Superior temporal gyrus (tissue), 1 donor: ENCODE measurements around the gene PCBP3.
"Not testable (repeated sequence)": the region's sequence is repeated elsewhere in the genome, so short reads cannot be mapped to it uniquely, and the experiment has no call there.

Source experiments
- DNase-seq: peaks from one replicate; pipeline ENCODE4 v3.0.0-alpha.2; 2016; ENCODE audit errors: extremely low spot score

PCBP3 gene

DNA sequence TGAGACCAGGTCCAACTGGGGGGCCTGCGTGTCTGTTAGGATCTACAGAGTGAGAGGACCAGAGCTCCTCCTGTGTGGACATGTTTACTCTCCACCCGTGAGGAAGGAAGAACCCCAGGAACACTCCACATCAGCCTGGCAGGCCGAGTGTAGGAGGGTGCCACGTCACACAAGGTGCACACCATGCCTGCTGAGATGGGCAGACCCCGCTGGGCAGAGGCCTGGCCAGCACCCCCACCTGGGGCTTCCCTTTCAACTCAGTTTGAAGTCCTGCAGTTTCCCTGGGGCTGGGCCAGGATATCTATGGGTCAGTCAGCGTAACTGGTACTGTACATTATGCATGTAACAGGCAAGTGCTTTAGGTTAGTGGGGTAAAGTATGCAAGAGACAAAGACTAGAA is 30.1 kb upstream of the PCBP3 start:
- DNase-seq, result no peak

DNA sequence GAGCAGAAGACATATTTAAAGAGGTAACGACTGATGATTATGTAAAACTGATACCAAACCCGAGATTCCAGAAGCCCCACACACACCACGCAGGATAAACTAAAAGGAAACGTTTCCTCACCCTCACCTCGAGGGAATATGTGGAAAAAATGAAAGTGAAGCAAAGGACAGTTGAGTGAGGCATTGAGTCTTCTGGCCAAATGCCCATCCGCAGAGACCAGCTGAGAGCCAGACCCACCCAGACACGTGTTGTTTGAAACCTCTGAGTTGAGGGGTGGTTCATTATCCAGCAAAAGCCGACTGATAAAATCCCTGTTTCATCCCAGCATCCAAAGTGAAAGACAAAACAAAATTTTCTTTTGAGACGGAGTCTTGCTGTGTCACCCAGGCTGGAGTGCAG is 29.6 kb upstream of the PCBP3 start:
- DNase-seq, result no peak

DNA sequence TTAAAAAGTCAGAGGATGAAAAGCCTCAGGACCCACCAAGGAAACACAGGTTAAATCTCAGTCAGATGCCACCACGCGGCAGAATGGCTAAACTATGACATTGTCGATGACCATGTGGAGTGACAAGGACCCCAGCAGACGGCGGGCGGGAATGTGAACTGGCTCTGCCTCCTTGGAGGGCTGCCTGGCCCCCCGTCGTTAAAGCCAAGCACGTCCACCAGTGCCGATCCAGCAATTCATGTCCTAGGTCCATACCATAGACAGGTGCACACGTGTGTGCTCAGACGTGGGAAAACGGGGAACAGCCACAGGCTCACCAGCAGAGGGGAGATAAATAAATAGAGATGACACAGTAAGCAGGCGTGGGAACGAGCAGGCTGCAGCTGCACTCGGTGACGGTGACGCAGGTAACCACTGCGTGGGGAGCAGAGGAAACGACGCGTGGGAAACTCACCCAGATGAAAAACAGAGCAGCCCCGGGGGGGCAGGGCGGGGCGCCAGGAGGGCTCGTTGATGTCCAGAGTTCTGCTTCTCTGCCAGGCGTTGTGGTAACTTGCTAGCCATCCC is 28.3 kb upstream of the PCBP3 start:
- DNase-seq, result no peak

DNA sequence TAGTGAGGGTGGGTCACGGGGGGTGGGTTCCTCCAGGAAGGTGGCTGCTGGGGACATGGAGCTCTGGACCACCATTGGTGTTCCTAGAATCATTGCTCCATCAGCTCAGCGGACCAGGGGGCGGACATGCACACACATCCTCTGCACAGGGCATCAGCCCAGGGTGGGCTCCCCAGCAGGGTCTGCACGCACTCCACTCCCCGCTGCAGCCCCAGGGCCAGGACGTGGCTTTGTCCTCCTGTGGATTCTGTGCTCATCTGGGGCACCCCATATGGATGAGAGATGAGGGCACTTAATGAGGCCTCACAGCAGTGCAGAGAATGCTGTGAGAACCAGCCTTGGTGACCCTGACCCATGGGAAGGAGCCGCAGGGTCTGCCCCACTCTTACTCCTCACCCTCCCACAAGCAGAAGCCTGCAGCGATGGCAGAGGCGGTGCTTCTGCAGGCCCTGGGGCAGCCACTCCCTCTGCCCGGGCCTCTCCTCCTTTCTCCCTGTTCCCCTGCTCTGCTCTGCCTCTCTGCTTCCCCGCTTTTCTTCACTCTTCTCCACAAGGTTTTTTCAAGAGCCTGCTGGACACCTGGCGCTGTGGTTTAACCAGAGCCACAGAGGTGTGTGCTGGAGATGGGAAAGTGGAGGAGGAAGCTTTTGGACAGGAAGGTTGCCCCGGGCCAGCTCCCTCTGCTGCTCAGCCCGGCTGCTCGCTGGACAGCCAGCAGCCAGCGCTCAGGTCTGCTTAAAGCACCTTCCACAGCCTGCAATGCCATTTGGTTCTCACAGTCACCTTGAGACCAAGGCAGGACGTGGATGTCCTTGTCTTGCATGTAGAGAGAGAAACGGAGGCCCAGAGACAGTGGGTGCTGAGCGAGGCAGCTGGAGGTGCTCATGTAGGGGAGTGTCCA is 26.3 kb upstream of the PCBP3 start:
- DNase-seq, result no peak

DNA sequence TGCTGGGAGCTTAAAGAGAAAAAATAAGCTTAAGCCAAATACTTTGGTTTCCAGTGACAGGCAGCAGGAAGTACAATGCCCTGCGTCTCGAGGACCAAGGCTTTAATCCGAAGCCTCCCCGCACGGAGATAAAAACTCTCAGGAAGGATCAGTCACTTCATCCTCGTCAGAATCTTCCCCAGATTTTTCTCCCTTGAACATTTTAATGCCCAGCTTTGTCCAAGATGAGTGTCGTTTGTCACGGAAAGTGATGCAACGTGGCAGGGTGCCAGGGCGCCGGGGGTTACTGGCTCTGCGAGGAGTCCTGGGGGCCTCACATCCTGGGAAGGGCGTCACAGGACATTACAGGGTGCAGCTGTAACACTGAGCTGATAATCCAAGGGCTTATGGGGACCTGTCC is 25.2 kb upstream of the PCBP3 start:
- no peak for DNase-seq

DNA sequence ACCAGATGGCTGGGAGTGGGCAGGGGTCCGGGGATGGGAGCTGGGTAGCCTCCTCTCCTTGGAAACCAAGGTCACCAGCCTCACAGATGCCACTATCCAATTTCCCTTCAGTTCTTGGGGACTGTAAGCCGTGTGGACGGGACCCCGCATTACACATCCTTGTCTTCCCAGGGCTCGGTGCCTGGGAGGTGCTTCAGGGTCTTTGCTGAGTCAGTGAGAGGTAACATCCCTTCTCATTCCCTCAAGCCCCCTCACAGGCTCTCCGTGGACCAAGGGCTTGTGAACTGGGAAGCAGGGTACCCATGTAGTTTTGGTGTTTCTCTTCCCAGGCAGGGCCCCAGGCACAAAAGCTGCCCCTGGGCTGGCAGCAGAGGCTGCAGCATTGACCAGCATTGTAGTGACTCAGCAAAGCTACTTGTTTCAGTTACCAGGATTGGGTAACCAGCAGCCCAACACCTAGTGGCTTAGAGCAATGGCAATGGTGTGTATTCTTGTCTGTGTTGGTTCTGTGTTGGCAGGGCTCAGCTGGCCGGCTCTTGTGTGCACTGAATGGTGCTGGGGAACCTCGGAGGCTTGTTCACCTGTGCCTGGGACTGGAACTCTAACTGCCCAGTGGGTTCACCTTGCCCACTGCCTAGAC is 24.6 kb upstream of the PCBP3 start:
- DNase-seq, result no peak

DNA sequence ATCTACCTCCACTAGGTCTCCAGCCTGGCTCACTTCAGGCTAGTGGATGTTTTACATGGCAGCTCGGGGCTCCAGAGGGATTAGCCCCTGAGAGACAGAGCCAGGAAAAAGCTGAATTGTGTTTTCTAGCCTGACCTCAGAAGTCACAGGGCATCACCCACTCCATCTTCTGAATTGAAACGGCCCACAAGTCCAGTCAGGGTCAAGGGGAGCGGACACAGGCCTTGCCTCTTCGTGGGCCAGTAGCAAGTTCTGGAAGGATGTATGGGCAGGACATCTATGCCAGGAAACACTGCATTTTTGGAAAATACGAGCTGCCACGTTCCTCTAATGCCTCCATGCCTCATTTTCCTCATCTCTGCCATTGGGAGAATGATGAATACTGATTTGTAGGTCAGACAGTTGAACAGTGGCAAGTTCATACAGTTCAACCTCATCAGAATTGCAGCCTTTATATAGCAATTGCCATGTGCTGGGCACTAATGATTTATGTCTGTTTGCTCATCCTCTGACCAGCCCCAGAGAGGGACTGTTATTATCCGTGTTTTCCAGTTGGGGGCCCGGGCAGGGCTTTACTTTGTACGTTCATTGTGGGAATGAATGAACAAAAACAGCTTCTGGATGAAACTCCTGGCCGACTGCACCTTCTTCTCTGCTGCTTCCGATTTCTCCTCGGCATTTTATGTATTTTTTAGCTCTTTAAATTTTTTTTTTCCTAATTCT is 23.2 kb upstream of the PCBP3 start:
- DNase-seq, result no peak

DNA sequence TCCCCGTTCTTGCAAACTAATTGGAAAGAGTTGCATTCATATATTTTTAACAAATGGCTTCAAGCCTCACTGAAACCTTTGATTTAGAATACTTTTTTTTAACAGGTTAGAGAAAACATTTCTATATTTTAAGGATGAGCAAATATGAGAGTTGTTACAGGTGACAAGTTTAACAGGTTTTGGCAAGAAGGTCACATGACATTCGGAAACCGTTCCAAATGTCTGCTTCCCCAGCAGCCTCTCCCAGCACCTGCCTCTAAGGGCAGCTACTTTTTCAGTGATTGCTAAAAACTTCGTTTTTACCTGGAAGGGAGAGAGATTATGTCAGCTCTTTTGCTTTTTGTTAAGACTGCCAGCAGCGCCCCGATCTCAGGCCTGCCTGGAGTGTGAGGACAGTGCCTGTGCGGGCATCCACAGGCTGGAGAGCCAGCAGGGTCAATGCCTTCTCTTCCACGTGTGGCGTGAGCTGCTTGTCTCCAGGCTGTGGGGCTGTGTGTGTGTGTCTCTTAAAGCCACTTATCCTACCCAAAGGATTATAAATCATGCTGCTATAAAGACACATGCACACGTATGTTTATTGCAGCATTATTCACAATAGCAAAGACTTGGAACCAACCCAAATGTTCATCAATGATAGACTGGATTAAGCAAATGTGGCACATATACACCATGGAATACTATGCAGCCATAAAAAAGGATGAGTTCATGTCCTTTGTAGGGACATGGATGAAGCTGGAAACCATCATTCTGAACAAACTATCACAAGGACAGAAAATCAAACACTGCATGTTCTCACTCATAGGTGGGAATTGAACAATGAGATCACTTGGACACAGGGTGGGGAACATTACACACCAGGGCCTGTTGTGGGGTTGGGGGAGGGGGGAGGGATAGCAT is 21.8 kb upstream of the PCBP3 start:
- not testable (repeated sequence) for DNase-seq

DNA sequence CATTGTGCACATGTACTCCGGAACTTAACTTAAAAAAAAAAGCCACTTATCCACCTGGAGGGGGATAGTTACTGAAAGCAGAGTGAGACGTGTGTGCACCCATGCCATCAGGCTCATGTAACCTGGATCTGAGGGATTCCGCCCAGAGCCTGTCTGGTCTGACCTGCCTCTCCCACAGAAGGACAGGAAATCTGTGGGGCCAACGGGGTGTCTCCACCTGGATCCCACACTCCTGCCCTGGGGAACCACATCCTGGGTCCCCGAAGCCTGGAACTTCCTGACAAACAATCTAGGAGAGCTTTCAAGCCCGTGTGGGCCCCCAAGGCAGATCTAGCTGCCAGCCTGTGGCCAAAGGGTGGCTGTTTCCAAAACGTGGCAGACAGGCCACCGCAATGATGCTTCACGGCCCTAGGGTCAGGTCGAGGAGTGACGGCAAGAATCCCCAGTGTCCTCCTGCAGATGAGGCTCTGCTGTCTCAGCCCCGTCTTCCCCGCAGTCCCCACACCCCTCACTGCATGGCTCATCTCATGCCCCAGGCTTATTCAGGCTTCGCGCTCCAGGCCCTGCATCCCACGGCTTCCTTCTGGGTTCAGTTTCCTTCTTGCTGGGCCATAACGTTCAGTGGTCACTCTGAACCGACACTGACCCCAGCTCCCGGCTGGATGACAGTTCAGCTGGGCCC is 21.0 kb upstream of the PCBP3 start:
- DNase-seq, result no peak

DNA sequence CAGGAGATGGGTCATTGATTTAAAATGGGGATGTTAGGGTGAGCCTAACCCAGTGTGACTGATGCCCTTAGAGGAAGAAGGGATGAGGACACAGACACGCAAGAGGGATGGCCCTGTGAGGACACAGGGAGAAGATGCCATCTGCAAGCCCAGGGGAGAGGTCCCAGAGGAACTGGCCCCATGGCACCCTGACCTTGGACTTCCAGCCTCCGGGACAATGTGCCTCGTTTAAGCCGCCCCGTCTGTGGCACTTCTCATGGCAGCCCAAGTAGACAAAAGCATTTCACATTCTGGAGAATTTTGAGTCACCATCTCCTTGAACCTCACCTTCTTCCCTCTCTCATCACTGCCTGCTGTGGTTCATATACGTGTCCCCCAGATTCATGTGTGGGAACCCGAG is 20.1 kb upstream of the PCBP3 start:
- DNase-seq, result no peak

DNA sequence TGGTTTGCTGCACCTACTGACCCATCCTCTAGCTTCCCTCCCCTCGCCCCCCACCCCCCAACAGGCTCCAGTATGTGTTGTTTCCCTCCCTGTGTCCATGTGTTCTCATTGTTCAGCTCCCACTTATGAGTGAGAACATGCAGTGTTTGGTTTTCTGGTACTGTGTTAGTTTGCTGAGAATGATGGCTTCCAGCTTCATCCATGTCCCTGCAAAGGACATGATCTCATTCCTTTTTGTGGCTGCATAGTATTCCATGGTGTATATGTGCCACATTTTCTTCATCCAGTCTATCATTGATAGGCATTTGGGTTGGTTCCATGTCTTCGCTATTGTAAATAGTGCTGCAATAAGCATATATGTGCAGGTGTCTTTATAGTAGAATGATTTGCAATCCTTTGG is 17.4 kb upstream of the PCBP3 start:
- DNase-seq, result not testable (repeated sequence)

DNA sequence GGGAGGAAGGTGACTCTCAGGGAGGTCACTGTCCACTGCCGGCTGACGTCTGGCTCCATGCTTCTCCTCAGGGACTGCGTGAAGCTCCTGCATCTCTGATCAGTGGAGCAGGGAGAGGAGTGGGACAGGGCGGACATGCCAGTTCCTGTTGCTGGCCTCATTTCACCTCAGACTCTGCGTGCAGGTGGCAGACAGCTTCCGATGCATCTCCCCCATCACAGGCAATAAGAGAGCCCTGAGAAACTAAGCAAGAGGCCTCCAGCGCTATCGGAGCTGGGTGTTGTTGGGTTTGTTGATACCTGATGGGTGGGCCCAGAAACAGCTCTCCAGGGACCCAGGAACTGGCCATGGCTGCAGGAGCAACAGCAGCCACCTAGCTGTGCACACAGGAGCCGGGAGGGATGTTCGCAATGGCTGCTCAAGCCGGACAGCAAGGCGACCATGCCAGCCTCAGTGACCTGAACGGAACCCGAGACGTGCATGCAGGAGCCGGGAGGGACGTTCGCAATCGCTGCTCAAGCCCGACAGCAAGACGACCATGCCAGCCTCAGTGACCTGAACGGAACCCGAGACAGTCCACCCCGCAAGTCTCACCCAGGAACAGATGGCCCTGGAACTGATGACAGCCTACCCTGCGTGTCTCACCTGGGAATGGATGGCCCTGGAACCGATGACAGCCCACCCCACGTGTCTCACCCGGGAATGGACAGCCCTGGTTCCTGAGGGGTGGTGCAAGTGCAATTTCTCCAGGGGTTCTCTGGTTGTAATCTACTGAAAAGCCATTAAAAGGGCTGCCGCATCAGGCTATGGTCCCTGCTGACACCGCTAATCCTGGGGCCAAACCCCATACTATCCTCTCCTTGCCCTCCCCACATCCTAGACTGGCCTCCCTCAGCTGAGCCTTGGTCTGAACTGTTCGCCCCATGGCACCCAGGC is 14.2 kb upstream of the PCBP3 start:
- DNase-seq, result no peak

DNA sequence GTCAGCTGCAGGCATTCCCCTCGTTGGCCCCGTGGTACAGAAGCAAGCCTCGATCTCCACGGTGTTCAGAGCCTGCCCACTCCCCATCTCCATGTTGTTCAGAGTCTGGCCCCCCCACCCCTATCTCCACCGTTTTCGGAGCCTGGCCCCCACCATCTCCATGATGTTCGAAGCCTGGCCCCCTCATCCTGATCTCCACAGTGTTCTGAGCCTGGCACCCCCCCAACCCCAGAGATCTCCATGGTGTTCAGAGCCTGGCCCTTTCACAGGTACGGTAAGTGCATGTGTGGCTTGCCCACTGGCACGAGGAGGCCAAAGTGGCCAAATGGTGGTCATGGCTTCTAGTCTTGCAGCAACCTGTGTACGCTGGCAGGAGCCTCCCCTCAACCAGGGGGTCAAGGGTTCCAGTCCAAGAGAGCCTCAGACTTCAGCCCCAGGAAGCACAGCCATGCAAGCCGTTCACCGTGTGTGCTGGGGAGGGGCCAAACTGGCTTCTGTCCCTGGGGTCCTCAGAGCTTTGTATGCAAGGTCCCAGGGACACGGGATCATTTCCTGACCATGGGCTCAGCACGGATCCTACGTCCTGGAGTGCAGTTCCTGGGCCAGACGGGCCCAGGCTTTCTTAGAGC is 13.3 kb upstream of the PCBP3 start:
- DNase-seq, result no peak

DNA sequence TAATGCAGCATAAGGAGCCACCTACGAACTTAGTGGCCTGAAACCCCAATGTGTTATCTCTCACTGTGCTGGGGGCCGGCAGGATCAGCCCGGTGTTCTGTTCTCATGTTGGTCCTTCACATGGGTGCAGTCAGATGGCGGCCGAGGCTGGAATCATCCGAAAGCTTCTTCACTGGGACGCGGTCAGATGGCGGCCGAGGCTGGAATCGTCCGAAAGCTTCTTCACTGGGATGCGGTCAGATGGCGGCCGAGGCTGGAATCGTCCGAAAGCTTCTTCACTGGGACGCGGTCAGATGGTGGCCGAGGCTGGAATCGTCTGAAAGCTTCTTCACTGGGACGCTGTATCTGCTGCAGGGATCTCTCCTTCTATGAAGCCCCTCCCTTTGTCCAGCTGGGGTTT is 12.6 kb upstream of the PCBP3 start:
- DNase-seq, result no peak

DNA sequence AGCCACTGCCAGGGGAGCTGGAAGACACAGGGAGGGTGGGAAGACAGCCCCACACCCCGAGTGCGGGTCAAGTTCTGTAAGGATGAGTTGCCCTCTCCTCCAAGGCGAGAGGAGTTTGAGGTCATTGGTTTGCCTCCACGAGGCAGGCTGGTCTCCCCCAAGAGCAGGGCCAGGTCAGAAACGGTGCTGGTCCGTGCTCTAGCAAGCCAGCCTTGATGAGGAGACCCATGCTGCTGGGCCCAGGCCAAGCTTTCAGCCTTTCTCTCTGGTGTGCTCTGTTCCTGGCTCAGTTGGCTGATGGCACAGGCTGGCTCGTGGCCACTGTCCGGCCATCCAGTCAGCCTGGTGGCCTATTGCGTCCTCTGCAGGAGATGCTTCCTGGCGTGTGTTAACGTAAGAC is 12.0 kb upstream of the PCBP3 start:
- no peak for DNase-seq

DNA sequence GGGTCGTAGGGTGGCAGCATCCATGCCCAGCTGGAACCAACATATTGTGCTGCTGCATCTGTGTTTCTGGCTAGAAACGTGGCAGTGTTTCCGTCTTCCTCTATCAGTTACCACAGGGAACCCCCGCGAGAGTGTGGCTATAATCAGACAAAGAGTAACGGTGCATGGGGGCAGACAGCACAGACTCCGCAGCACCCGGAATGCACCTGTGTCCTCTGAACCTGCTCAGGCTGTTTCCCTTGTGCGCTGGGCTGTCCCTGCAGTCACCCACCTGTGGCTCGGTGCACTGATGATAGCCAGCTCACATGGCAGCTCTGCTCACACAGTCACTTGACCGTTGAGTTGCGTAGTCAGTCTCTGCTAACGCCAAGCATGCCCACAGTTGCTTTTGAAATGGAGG is 11.4 kb upstream of the PCBP3 start:
- no peak for DNase-seq

DNA sequence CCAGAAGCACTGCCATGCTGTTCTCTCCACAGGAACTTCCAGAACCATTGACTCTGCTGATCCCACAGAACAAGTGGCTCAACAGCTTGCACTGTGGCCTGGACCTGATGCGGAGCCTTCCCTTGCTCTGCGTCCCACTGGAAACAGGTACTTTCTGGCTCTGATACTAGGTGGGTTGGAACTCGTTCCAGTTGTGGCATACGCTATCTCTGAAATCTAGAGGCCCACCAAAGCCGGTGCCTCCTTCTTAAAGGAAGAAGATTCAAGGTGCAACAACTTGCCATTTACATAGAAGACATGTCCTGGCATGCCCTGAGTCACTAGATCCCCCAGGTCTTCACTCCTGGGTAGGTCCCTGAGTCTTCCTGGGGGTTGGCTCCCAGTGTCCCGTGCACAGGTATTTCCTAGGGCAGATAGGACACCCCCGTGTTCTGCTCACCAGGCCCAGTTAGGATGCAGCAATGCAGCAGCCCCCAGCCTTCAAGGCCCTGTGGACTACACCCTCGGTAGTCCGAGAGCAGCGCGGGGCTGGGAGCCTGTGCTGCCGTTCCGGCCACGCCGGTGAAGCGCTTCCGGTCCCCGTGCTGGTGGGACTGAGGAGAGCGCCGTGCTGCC is 10.8 kb upstream of the PCBP3 start:
- DNase-seq, result no peak

DNA sequence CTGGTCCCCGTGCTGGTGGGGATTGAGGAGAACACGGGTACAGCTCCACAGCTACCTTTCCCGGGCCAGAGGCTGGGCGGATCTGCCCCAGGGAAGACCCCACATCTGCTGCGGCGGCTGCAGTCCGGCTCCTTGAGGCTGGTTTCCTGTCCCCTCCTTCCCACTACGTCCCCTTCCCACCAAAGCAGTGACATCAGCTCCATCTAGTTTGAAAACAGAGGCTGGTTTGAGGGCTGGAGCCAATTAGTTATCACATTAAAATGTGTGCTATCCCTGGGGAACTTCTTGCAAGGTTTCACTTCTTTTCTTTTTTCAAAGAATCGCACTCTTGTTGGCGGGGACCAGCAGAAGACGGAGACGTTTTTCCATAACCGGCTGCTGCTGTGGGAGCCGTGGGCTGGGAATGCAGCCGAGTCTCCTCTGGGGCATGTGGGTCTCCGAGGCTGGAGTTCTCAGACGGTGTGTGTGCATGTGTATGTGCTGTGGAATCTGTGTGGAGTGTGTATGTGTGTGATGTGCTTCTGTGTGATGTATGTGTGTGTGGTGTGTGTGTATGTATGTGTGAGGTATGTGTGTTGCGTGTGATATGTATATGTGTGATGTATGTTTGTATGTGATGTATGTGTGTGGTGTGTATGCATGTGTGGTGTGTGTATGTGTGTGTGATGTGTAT is 8.9 kb upstream of the PCBP3 start:
- DNase-seq, result no peak
